ENCODE measurements around the gene DDX54.
A peak's percentile ranks its signal among the peaks of the same experiment; 100 is the strongest.
"Not testable (repeated sequence)": the region's sequence is repeated elsewhere in the genome, so short reads cannot be mapped to it uniquely, and the experiment has no call there.

Gene DDX54

GRCh38 chr12:113158439-113159203, 26.7 kb downstream of the DDX54 start:
- no peak for DNase-seq

DNA sequence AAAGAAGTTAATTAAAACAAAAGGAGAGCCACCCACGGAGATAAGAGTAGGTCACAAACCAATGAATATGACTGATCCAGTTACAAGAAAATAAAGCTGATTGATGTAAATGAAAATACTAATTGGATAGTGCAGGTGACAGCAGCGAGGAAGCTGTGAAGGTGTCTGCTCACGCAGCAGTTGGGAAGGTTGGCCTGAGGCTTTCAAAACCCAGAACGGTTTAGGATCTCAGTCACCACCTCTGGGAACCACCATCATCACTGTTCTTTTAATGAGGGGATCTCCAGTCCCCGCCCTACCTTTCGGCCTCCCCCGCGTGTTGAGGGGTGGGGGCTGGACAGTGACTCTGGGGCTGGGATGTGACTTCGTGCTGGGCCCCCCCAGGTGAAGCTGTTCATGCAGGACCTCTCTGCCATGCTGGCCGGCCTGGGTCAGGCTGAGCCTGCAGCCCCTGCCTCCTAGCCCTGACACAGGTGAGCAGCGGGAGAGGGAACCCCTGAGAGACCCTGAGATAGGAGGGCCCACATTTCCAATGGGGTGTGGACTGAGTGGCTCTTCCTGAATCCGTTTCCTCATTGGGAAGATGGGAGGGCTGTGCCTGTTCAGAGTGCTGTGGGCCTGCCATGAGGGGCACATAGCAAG, 27.9 kb downstream of the DDX54 start:
- no peak for DNase-seq

- no peak for DNase-seq
Measured at GRCh38 chr12:113155646-113156045, 29.6 kb downstream of the DDX54 start.

DNA sequence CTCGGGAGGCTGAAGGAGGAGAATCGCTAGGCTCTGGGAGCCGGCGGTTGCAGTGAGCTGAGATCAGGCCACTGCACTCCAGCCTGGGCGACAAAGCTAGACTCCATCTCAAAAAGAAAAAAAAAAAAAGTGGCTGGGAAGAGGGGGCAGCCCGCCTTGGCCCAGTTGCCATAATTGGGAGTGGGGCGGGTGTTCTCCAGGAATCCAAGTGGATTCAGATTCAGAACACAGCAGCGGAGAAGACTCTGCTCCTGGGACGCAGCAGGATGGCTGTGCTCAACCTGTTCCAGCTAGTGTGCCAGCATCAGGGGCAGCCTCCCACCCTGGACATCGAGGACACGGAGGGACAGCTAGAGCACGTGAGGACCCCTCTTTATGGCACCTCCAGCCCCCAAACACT, 30.2 kb downstream of the DDX54 start:
- no peak for DNase-seq

DNA sequence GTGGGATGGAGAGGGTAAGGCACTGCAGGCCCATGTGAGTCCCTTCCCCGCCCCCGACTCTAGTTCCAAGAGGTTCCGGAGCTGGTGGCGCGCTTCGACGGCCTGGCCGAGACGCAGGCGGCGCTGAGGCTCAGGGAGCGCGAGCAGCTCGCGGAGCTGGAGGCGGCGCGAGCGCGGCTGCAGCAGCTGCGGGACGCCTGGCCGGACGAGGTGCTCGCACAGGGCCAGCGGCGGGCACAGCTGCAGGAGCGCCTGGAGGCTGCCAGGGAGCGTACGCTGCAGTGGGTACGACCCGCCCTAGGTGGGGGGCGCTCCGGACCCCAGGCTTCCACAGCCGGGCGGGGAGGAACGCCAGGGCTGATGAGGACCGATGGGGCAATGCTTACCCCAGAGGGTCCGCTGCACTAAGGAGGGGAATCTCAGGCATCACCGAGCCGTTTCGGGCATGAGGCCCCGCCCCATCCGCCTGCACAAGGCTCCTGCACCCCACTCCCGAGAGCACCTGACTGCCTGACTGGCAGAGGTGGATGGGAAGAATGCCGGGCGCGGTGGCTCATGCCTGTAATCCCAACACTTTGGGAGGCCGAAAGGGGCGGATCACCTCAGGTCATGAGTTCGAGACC, 30.8 kb downstream of the DDX54 start:
- peak; percentile 25 to 31 for DNase-seq

DNA sequence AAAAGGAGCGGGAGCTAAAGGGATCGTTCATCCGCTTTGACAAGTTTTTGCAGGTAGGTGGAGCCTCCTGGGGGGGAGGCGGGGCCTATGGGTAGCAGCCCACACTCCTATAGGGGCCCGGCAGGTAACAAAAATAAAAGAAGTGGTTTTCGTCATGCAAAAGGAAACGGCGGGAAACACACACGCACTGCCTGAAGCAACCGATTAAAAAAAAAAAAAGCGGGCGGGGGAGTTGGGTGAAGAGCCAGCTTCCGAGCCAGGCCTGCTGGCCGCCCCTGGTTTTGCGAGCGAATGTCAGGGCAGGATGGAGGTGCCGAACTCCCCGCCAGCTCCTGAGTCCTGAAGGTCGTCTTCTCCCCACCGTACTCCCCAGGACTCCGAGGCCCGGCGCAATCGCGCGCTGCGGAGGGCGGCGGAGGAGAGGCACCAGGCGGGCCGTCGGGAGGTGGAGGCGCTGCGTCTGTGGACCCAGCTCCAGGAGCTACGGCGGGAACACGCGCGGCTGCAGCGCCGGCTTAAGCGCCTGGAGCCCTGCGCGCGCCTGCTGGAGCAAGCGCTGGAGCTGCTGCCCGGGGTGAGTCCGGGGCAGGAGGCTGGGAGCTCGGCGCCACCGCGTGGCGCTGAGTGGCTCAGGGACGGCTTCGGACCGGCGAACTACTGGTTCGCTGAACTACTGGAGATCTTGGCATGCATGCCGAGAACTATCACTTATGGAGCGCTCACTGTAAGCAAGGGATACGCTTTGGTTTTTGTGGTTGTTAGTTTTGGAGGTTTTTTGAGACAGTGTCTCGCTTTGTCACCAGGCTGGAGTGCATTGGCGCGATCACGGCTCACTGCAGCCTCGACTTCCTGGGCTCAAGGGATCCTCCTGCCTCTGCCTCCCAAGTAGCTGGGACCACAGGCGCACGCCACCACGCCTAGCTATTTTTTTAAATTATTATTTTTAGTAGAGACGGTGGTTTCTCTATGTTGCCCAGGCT, 32.2 kb downstream of the DDX54 start:
- DNase-seq: peak; percentile 65 to 74

DNA sequence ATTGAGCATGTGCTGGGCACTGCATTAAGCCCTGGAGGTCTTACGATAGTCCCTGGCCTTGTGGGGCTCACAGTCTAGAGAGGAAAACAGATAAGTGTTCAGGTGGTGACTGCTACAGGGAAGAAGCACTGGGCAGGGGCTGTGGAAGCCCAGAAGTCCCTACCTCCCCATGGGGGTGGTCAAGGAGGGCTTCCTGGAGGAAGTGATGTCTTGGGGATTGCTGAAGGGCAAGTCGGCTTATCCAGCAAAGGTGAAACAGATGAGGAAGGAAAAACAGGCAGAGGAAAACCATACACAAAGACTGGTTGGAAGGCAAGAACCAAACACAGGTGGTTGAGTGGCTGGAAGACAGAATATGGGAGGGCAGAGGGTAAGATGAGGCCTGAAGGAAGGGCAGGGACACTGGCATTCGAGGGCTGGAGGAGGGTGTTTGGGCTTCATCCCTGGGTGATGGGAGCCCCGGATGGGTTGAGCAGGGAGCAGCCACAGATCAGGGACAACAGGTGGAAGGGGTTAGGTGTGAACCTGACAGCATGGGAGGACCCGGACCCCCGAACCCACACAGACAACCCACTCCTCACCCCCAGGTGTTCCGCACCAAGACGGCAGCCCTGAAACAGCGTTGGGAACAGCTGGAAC, 33.0 kb downstream of the DDX54 start:
- DNase-seq: no peak

GRCh38 chr12:113151655-113152054, 33.6 kb downstream of the DDX54 start:
- no peak for DNase-seq

DNA sequence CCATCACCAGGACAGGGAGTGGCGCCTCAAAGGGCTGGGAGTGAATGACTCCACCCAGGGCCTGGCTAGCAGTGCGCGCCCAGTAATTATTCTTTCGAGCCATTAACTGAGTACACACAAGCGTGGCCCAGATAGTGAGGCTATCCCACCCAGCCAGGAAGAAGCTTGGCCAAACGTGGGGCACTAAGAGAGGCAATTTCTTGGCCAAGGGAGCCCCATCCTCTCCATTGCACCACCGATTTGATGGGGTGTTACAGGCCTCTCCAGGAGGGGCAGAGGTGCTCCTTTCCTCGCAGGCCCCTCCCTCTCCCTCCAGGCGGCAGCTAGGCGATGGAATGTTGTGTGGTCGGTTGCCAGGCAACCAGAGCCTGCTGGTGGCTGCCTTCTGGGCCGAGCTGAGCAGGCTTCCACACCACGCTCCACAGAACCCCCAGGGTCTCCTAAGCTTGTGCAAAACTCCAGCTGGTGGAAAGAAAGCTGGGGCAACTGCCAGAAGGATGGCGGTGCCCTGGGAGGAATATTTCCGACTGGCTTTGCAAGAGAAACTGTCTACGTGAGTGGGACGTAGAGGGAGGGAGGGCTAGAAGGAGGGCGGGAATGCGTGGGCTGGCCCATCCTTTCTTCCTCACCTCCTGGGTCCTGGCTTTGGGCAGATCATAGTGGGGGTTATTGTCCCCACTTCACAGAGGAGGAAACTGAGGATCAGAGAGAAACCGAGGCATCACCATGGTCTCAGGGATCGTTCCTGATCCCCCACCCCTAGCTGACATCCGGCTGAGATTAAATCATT, 35.7 kb downstream of the DDX54 start, which contains the start of gene CFAP73:
CFAP73 (plus strand) TSS at position 364 of the 790 bp plus-strand sequence; CDS start at position 498, 134 bp downstream.
- DNase-seq: no peak

DNA sequence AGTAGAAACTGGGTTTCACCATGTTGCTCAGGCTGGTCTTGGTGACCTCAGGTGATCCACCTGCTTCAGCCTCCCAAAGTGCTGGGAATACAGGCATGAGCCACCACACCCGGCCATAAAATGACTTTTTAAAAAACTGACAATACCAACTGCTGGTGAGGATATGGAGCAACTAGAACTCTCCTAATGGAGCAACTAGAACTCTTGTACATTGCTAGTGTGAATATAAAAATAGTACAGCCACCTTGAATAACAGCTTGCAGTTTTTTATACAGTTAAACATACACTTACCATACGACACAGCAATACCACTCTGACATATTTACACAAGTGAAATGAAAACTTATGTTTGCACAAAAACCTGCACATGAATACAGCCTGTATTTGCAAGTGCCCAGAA, 38.3 kb downstream of the DDX54 start:
- no peak for DNase-seq

- DNase-seq: no peak
Measured at GRCh38 chr12:113145720-113146551, 39.3 kb downstream of the DDX54 start.

GRCh38 chr12:113144806-113145205, 40.5 kb downstream of the DDX54 start:
- DNase-seq: no peak

- DNase-seq: no peak
Measured at GRCh38 chr12:113143959-113144358, 41.3 kb downstream of the DDX54 start.

- DNase-seq: no peak
Measured at GRCh38 chr12:113142886-113143332, 42.4 kb downstream of the DDX54 start.

- peak in 1 of 2 experiments; percentile 24 for DNase-seq
Measured at GRCh38 chr12:113142173-113142885, 42.9 kb downstream of the DDX54 start.

DNA sequence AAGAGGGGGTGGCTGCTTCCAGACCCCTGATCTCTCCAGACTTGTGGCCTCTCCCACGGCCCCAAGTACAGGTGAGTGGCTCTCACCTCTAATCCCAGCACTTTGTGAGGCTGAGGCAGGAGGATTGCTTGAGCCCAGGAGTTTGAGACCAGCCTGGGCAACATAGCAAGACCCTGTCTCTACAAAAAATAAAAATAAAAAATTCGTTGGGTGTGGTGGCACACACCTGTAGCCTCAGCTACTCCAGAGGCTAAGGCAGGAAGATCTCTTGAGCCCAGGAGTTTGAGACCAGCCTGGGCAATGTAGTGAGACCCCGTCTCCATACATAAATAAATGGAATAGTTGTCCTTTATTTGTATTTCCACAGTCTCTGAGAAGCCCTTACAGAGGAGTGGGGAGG, 43.6 kb downstream of the DDX54 start:
- DNase-seq: not testable (repeated sequence)

GRCh38 chr12:113140706-113141105, 44.6 kb downstream of the DDX54 start:
- DNase-seq: no peak

GRCh38 chr12:113138826-113139225, 46.5 kb downstream of the DDX54 start:
- no peak for DNase-seq
